KBM-7 (cell line): Measurements from ENCODE around the gene NBAS.

Experiments used
- DNase-seq: peaks from one replicate; pipeline ENCODE4 v3.0.0-alpha.2; 2015
- in situ Hi-C: fragments of 300-500 bp; cut with MboI; formaldehyde crosslinking; loops from 2 replicates; pipeline ENCODE4 v1.14.3; 2020; ENCODE audit warnings: low sequenced_read_pairs, low pct_unique_long_range_greater_than_20kb, mixed read lengths

NBAS gene

GRCh38 chr2:15563227-15564100 lies 2.3 kb upstream of the NBAS start:
- no peak for DNase-seq
- in situ Hi-C loops, result loop anchor here (25.0 kb wide), 1 partner anchor 401 kb away; no protein-coding TSS in a partner anchor

GRCh38 chr2:15562354-15563031 lies 1.4 kb upstream of the NBAS start:
- no peak for DNase-seq
- in situ Hi-C loops, result loop anchor here (25.0 kb wide), 1 partner anchor 400 kb away; no protein-coding TSS in a partner anchor

- peak; percentile 72 for DNase-seq
- in situ Hi-C loops, result loop anchor here (25.0 kb wide), 1 partner anchor 399 kb away; no protein-coding TSS in a partner anchor
Measured at GRCh38 chr2:15561574-15562344, 625 bp upstream of the NBAS start.

- DNase-seq, result peak; percentile 62
- in situ Hi-C loops, result loop anchor here (25.0 kb wide), 1 partner anchor 398 kb away; no protein-coding TSS in a partner anchor
Measured at GRCh38 chr2:15560140-15560987, 770 bp downstream of the NBAS start.

- in situ Hi-C loops, result loop anchor here (25.0 kb wide), 1 partner anchor 397 kb away; no protein-coding TSS in a partner anchor
- DNase-seq, result no peak
Measured at GRCh38 chr2:15559379-15560139, 1.6 kb downstream of the NBAS start.

- in situ Hi-C loops, result loop anchor here (25.0 kb wide), 1 partner anchor 396 kb away; no protein-coding TSS in a partner anchor
- peak; percentile 39 for DNase-seq
Measured at GRCh38 chr2:15557887-15558311, 3.2 kb downstream of the NBAS start.

GRCh38 chr2:15556311-15556930 lies 4.7 kb downstream of the NBAS start:
- in situ Hi-C loops, result loop anchor here (25.0 kb wide), 1 partner anchor 394 kb away; no protein-coding TSS in a partner anchor
- DNase-seq, result peak; percentile 35

- no peak for DNase-seq
- in situ Hi-C loops, result loop anchor here (25.0 kb wide), 1 partner anchor 393 kb away; no protein-coding TSS in a partner anchor
Measured at GRCh38 chr2:15555760-15556193, 5.4 kb downstream of the NBAS start.

- no peak for DNase-seq
Measured at GRCh38 chr2:15554525-15555218, 6.5 kb downstream of the NBAS start.

GRCh38 chr2:15553951-15554350 lies 7.2 kb downstream of the NBAS start:
- in situ Hi-C loops, result loop anchor here (25.0 kb wide), 1 partner anchor 392 kb away; no protein-coding TSS in a partner anchor
- no peak for DNase-seq

More at GRCh38 chr2:15554525-15555218, 6.5 kb downstream of the NBAS start:
- in situ Hi-C loops, result loop anchor here (25.0 kb wide), 1 partner anchor 392 kb away; no protein-coding TSS in a partner anchor

- in situ Hi-C loops, result loop anchor here (25.0 kb wide), 1 partner anchor 391 kb away; no protein-coding TSS in a partner anchor
- DNase-seq, result no peak
Measured at GRCh38 chr2:15553519-15553918, 7.6 kb downstream of the NBAS start.

- in situ Hi-C loops, result no loop called here
- DNase-seq, result no peak
Measured at GRCh38 chr2:15548974-15549373, 12.2 kb downstream of the NBAS start.

- in situ Hi-C loops, result no loop called here
- DNase-seq, result no peak
Measured at GRCh38 chr2:15547115-15547876, 13.8 kb downstream of the NBAS start.

GRCh38 chr2:15546297-15547098 lies 14.6 kb downstream of the NBAS start:
- peak; percentile 24 for DNase-seq
- in situ Hi-C loops, result no loop called here

GRCh38 chr2:15544227-15544626 lies 16.9 kb downstream of the NBAS start:
- in situ Hi-C loops, result no loop called here
- no peak for DNase-seq
